Activated T-helper 17 cell treated with anti-CD3 and anti-CD28 coated beads, Interleukin-2, amount 50 U/mL, for 72 hours (primary cell): Measurements from ENCODE around the gene RAB3D. TPM values are rescaled to one million over a fixed set of nuclear protein-coding genes. Genes with fewer than 3 reads are reported as not detected.

ENCODE experiments used
- ATAC-seq: fragments of 150-1000 bp; cut with Tn5 transposase; replicated peaks from 2 replicates; pipeline ENCODE4 v1.10.0; 2021; ENCODE audit warnings: mild to moderate bottlenecking, moderate library complexity
- H3K27ac Mint-ChIP-seq: one replicate; pipeline ENCODE4 v1.8.0; 2022; ENCODE audit warnings: mixed read lengths
- H3K27me3 Mint-ChIP-seq: one replicate; pipeline ENCODE4 v1.8.0; 2022; ENCODE audit warnings: mixed read lengths
- H3K36me3 Mint-ChIP-seq: one replicate; pipeline ENCODE4 v1.8.0; 2022; ENCODE audit warnings: low read depth, mild to moderate bottlenecking, mixed read lengths
- H3K4me1 Mint-ChIP-seq: one replicate; pipeline ENCODE4 v1.8.0; 2022; ENCODE audit warnings: mixed read lengths
- H3K4me3 Mint-ChIP-seq: one replicate; pipeline ENCODE4 v1.8.0; 2022; ENCODE audit warnings: mild to moderate bottlenecking, mixed read lengths
- H3K9me3 Mint-ChIP-seq: one replicate; pipeline ENCODE4 v1.8.0; 2022; ENCODE audit warnings: mixed read lengths
- total RNA-seq, 2 donors: library from RNA; stranded (reverse); gene quantifications; one replicate each; pipeline ENCODE4 v1.2.3, GENCODE V29; 2022

RAB3D gene
- total RNA-seq, 2 donors from 2014 or later, result 9.7 to 13.4 TPM

DNA sequence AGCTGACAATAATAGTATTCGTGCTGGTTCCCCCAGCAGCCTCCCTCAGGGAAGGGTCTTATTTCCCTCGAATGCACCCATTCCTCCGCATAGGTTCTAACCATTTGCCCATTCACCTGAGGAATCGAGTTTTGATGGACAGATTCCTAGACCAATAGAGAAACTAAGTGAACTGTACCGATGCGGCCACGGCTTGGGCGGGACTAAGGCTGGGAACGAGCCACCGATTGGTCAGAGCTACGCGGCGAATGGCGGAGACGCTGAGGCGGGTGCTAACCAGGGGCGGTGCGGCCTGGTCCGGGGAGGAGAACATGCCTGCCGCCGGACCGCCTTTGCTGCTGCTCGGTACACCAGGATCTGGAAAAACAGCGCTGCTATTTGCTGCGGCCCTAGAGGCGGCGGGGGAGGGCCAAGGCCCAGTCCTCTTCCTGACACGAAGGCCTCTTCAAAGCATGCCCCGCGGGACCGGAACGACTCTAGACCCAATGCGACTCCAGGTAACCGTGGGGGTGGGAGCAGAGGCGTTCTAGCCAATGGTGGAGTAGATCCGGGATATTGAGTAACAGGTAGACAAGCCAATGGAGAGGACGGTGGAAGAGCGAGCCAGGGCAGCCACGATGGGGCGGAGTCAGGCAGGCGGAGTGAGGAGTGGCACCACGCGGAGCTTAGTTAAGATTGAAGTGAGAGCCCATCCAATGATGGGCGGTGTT is 35.1 kb upstream of the RAB3D start, which contains the start of gene SWSAP1:
Gene SWSAP1 (plus strand): TSS at position 234 of the 710 bp plus-strand sequence. CDS start 15 bp downstream, at position 249.
- no peaks in the 10 kb centered on the region for H3K9me3 Mint-ChIP-seq
- H3K27ac Mint-ChIP-seq, result no peak within 1 kb of the TSS
- peak; percentile 93 for ATAC-seq
- no peaks in the 10 kb centered on the region for H3K27me3 Mint-ChIP-seq
- no peak within 1 kb of the TSS for H3K4me3 Mint-ChIP-seq
- peaks cover 22% of the 10 kb centered on the region for H3K4me1 Mint-ChIP-seq
- H3K36me3 Mint-ChIP-seq, result peaks cover 47% of the 10 kb centered on the region

DNA sequence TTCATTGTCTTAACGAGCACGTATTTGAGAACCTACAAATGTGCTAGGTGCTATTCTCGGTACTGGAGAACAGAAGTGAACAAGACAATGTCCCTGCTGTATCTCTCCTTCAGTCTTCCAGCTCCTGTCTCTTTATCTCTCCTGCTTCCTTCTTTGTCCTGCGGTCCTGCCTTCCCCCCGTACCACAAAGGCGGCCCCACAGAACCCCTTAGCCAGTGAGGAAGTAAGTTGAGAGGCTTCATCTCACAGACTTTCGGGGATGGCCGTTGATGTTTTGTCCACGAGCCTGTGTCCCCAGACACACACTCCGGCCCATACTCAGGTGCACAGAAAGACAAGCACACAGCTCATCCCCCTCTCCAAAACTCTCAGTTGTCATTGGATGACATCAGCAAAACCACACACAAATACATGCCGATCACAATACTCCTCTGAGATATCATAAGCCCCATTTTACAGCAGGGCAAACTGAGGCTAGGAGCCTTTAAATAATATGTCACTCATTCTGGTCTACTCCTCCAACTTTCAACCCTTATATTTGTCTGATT is 34.5 kb upstream of the RAB3D start:
- H3K9me3 Mint-ChIP-seq, result no peaks in the 10 kb centered on the region
- no peaks in the 10 kb centered on the region for H3K27me3 Mint-ChIP-seq
- H3K36me3 Mint-ChIP-seq, result peaks cover 49% of the 10 kb centered on the region
- ATAC-seq, result no peak
- peaks cover 22% of the 10 kb centered on the region for H3K4me1 Mint-ChIP-seq
- H3K27ac Mint-ChIP-seq, result no peak overlapping the region
- H3K4me3 Mint-ChIP-seq, result no peak overlapping the region

DNA sequence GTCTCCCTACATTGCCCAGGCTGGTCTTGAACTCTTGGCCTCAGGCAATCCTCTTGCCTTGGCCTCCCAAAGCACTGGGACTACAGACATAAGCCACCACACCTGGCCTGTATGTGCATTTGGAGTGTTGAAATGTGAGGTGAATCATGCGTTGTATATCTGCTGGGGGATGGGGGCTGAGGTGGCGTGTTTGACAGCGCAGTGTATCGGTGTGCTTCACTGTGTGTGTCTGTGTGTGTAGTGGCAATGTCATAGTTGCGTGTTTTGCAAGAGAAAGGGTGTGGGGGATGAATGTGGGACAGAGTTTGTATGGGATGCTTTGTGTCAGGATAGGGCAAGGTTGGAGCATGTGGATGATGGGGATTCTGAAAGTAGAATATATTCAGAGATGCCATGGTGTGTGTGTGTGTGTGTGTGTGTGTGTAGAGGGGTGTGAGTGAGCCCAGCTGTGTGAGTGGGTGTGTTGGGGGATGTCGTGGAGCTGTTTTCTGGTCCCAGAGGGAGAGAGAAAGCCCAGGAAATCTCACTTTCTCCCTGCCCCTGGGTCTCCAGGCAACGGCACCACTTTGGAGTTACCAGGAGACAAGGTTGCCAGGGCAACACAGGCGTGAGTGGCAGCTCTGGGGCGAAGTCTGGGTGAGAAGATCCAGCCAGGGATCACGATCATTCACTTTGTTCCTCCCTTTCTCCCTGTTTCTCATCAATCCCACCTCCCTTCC is 33.9 kb upstream of the RAB3D start:
- H3K27ac Mint-ChIP-seq, result no peak overlapping the region
- no peaks in the 10 kb centered on the region for H3K9me3 Mint-ChIP-seq
- no peaks in the 10 kb centered on the region for H3K27me3 Mint-ChIP-seq
- peaks cover 49% of the 10 kb centered on the region for H3K36me3 Mint-ChIP-seq
- no peak for ATAC-seq
- no peak overlapping the region for H3K4me3 Mint-ChIP-seq
- H3K4me1 Mint-ChIP-seq, result peaks cover 16% of the 10 kb centered on the region

DNA sequence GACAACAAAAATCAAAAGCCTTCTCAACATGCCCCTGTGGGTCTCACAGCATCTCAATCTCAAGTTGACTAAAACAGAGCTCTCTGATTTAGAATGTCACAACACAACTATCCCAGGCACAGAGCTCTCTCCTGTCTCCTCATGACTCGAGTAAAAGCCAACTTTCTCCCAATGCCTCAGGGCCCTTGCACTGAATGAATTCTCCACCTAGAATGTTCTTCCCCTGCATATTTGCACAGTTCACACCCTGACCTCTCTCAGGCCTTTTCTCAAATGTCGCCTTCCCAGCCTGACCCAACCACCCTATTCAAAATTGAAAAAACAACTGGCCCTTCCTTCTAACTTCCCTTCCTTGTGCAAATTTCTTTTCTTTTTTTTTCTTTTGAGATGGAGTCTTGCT is 31.3 kb upstream of the RAB3D start:
- Mint-ChIP-seq H3K4me1 (peaks cover 10% of the 10 kb centered on the region), H3K27ac (no peak overlapping the region), H3K4me3 (no peak overlapping the region), H3K9me3 (no peaks in the 10 kb centered on the region), H3K36me3 (peaks cover 36% of the 10 kb centered on the region), H3K27me3 (no peaks in the 10 kb centered on the region)
- no peak for ATAC-seq

DNA sequence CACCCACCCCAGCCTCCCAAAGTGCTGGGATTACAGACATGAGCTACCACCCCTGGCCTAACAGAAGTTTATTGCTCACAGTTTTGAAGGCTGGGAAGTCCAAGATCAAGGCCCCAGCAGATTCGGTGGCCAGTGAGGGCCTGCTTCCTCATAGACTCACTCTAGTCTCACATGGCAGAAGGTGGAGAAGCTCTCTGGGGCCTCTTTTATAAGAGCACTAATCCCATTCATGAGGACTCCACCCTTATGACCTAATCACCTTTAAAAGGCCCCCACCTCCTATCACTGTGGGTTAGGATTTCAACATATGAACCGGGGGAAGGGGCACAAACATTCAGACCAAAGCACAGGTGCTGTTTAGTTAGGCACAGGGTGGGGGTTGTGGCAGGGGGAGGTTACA is 28.1 kb upstream of the RAB3D start:
- H3K27ac Mint-ChIP-seq, result no peak overlapping the region
- H3K4me3 Mint-ChIP-seq, result no peak overlapping the region
- H3K36me3 Mint-ChIP-seq, result peaks cover 32% of the 10 kb centered on the region
- no peaks in the 10 kb centered on the region for H3K27me3 Mint-ChIP-seq
- ATAC-seq, result no peak
- peaks cover 4% of the 10 kb centered on the region for H3K4me1 Mint-ChIP-seq
- H3K9me3 Mint-ChIP-seq, result no peaks in the 10 kb centered on the region

DNA sequence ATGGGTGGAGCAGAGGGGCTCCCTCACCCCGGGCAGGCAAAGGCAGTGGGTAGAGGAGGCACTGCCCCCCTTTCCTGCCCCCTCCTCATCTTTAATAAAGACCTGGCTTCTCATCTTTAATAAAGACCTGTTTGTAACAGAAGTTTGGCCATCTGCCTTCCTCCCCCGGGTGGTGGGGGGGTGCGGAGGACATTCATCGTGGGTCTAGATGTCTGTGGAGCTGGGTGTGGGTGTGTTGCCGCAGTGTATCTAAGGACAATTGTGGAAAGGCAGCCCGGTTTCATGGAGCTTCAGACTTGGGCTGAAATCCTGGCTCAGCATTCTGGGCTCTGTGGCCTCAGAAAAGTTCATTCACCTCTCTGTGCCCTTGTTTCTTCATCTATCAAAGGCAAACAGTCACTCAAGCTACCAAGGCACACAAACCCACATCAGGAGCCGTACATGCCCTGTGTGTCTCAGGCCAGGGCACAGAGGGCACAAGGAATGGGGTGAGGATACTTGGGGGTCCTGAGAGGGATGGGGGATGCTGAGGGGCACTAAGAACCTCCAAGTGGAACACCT is 26.2 kb upstream of the RAB3D start:
- Mint-ChIP-seq H3K27ac (no peak overlapping the region), H3K4me1 (peaks cover under 1% of the 10 kb centered on the region), H3K27me3 (no peaks in the 10 kb centered on the region), H3K9me3 (no peaks in the 10 kb centered on the region), H3K36me3 (peaks cover 22% of the 10 kb centered on the region), H3K4me3 (no peak overlapping the region)
- no peak for ATAC-seq

DNA sequence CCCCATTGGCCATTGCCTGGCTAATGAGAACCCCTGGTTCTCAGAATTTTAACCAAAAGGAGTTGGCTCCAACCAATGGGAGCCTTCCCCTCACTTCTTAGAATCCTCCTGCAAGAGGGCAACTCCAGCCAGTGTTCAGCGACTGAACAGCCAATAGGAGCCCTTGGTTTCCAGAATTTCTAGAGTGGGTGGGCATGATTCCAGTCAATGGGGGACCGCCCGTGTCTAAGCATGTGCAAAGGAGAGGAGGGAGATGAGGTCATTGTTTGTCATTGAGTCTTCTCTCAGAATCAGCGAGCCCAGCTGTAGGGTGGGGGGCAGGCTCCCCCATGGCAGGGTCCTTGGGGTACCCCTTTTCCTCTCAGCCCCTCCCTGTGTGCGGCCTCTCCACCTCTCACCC is 25.5 kb upstream of the RAB3D start:
- Mint-ChIP-seq H3K9me3 (no peaks in the 10 kb centered on the region), H3K4me3 (no peak overlapping the region), H3K4me1 (no peaks in the 10 kb centered on the region), H3K36me3 (peaks cover 21% of the 10 kb centered on the region), H3K27ac (no peak overlapping the region), H3K27me3 (no peaks in the 10 kb centered on the region)
- ATAC-seq, result no peak

DNA sequence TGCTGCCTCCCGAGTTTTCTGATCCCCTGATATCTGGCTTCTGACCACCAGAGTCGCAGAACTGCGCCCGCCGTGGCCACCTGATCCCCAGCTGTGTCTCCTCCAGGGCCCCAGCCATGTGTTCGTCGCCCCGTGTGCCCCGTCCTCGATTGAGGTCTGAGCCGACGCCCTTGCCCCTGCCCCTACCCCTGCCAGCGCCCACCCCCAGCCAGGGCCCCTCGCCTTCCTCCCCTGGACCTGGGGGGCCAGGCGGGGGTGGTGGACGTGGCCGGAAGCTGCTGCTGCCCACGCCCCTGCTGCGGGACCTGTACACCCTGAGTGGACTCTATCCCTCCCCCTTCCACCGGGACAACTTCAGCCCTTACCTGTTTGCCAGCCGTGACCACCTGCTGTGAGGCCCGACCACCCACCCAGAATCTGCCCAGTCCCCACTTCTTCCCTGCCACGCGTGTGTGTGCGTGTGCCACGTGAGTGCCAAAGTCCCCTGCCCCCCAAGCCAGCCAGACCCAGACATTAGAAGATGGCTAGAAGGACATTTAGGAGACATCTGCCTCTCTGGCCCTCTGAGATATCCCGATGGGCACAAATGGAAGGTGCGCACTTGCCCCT is 24.9 kb upstream of the RAB3D start:
- Mint-ChIP-seq H3K4me3 (no peak overlapping the region), H3K36me3 (peaks cover 21% of the 10 kb centered on the region)

DNA sequence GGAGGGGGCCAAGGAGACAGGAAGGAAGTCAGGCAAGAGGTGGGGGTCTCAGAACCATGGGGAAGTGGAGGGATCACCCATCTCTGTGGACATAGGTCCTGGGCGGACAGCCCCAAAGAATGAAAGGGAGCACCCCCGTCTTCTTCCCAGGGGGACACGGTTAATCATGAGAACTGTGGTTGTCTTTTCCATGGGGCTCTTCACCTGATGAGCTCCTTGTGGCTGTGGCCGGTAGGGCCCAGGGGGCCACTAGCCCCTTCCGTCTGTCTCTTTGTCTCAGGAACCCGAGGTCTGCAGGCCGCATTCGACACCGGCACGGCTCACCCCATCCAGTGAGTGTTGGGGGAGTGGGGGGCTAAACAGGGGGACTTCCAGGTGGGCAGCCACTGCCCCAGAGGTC is 24.4 kb upstream of the RAB3D start:
- Mint-ChIP-seq H3K27ac (no peak overlapping the region), H3K36me3 (peaks cover 17% of the 10 kb centered on the region), H3K27me3 (no peaks in the 10 kb centered on the region), H3K4me3 (no peak overlapping the region), H3K4me1 (no peaks in the 10 kb centered on the region), H3K9me3 (no peaks in the 10 kb centered on the region)
- ATAC-seq, result no peak

More for the DNA sequence above, 24.9 kb upstream of the RAB3D start:
- H3K27ac Mint-ChIP-seq, result no peak overlapping the region
- no peaks in the 10 kb centered on the region for H3K4me1 Mint-ChIP-seq
- no peaks in the 10 kb centered on the region for H3K27me3 Mint-ChIP-seq
- no peak for ATAC-seq
- H3K9me3 Mint-ChIP-seq, result no peaks in the 10 kb centered on the region

DNA sequence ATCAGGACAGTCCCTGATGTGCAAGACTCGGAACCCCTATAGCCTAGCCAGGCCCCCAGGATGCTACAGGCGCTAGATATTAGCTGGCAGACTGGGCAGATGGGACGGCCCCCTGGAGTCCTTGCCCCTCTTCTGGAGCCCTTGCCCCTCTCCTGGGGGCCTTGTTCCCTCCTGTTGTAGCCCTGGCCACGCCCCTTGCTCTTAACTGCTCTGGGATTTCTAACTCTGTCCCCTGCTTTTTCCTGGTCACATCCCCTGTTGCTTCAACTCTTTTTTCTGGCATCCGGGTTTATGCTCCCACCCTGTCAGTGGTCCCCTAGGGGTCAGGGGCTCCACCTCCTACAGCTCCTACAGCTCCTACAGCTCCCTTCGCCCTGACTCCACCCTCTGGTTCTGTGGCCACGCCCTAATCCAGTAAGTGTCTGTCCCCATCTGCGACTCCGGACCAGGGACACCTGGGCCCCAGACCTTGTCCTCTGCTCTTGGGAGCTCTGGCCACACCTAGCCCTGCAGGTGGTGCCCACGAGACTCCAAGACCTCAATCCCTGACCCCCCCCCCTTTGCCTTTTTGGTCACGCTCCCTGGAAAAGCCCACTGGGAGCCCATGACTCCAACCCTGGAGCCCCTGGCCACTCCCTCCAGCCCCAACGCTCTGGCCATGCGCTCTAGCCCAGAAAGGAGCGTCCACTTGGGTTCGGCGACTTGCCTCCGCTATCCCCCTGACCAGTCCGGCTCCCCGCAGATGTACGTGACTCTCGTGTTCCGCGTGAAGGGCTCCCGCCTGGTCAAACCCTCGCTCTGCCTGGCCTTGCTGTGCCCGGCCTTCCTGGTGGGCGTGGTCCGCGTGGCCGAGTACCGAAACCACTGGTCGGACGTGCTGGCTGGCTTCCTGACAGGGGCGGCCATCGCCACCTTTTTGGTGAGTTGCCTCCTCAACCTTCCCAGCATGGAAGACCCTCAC is 22.6 kb upstream of the RAB3D start:
- Mint-ChIP-seq H3K9me3 (no peaks in the 10 kb centered on the region), H3K27me3 (no peaks in the 10 kb centered on the region), H3K4me1 (no peaks in the 10 kb centered on the region), H3K36me3 (peaks cover 3% of the 10 kb centered on the region), H3K4me3 (no peak overlapping the region), H3K27ac (no peak overlapping the region)
- no peak for ATAC-seq

DNA sequence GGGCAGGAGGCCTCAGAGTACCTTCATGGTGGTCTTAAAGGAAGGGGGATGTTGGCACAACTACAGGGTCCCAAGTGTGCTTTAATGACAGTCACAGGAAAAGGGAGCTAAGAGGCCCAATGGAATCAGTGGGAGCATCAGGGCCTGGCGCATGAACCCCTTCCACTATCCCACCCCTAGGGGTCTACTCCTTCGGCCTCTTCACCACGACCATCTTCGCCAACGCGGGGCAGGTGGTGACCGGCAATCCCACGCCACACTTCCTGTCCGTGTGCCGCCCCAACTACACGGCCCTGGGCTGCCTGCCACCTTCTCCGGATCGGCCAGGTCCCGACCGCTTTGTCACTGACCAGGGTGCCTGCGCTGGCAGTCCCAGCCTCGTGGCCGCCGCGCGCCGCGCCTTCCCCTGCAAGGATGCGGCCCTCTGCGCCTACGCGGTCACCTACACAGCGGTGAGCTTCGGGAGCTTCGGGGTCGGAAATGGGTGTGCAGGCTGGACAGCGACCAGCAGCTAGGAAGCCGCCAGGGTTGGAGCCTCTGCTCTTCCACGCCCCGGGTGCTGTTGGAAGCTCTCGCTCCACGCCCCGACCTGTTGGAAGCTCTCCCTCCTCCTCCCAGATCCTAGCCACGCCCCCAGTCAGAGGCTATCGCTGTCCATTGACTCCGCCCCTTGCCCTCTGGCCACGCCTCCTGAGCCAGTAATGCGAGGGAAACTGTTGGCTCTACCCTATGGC is 21.7 kb upstream of the RAB3D start:
- H3K27ac Mint-ChIP-seq, result no peak overlapping the region
- no peaks in the 10 kb centered on the region for H3K9me3 Mint-ChIP-seq
- no peaks in the 10 kb centered on the region for H3K36me3 Mint-ChIP-seq
- no peak for ATAC-seq
- H3K27me3 Mint-ChIP-seq, result peaks cover 3% of the 10 kb centered on the region
- H3K4me1 Mint-ChIP-seq, result peaks cover 4% of the 10 kb centered on the region
- H3K4me3 Mint-ChIP-seq, result no peak overlapping the region

DNA sequence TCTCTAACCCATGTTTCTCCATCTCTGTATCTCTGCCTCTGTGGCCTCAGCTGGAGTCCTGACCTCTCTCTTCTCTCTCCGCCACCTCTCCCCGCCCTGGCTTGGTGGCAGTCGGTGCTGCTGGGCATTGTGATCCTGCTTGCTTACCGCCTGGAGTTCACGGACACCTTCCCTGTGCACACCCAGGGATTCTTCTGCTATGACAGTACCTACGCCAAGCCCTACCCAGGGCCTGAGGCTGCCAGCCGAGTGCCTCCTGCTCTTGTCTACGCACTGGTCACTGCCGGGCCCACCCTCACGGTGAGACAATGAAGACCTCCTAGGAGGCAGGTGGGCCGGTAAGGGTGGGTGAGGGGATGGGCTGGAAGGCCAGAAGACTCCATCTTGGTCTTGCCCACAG is 20.0 kb upstream of the RAB3D start:
- no peaks in the 10 kb centered on the region for H3K9me3 Mint-ChIP-seq
- peaks cover 7% of the 10 kb centered on the region for H3K27me3 Mint-ChIP-seq
- H3K27ac Mint-ChIP-seq, result no peak overlapping the region
- H3K36me3 Mint-ChIP-seq, result no peaks in the 10 kb centered on the region
- H3K4me3 Mint-ChIP-seq, result no peak overlapping the region
- peaks cover 11% of the 10 kb centered on the region for H3K4me1 Mint-ChIP-seq
- no peak for ATAC-seq
